CD4-positive, alpha-beta T cell (primary cell): ENCODE results near the gene CSTF3. TPM values are rescaled to one million over a fixed set of nuclear protein-coding genes. Genes with fewer than 3 reads are reported as not detected.

Source experiments
- ATAC-seq: fragments of 200-7000 bp; cut with Tn5 transposase; one replicate; pipeline ENCODE4 v1.10.0; 2022; ENCODE audit warnings: mild to moderate bottlenecking; ENCODE audit not compliant: poor library complexity
- CTCF ChIA-PET: fragments of 350-600 bp; sonication (Branson Sonifier 250); formaldehyde crosslinking; loops from one replicate; lab custom pipeline; 2021; ENCODE audit warnings: antibody characterized with exemption, inconsistent platforms; lab: Charles Lee
- POLR2A ChIA-PET: fragments of 350-600 bp; sonication (Branson Sonifier 250); formaldehyde crosslinking; loops from one replicate; lab custom pipeline; 2021; ENCODE audit warnings: antibody characterized with exemption, inconsistent platforms; lab: Charles Lee
- DNase-seq, 14 experiments: peaks; one replicate each; pipeline ENCODE4 v3.0.0-alpha.2; 2013 to 2020; ENCODE audit warnings: mixed read lengths in 2 of 14
- H3K27ac ChIP-seq, 2 donors: one replicate each; pipeline versions ENCODE4 v1.5.1 to v1.7.0; 2013; ENCODE audit warnings: low read length in 2 of 2, low read depth in 1 of 2, mild to moderate bottlenecking in 1 of 2
- H3K27me3 ChIP-seq, 2 experiments: 1 replicate in 1 of 2; 2 replicates in 1 of 2; pipeline versions ENCODE4 v1.6.1 to v1.7.0; 2013; ENCODE audit warnings: low read length in 2 of 2, control low read depth in 1 of 2, mild to moderate bottlenecking in 1 of 2, moderate library complexity in 1 of 2; ENCODE audit not compliant: insufficient read depth in 2 of 2, control insufficient read depth in 1 of 2
- H3K36me3 ChIP-seq: one replicate; pipeline ENCODE4 v1.6.1; 2013; ENCODE audit warnings: low read length, control low read depth; ENCODE audit not compliant: insufficient read depth
- H3K4me1 ChIP-seq: one replicate; pipeline ENCODE4 v1.6.1; 2013; ENCODE audit warnings: low read length, control low read depth; ENCODE audit not compliant: insufficient read depth
- H3K4me3 ChIP-seq: one replicate; pipeline ENCODE4 v1.5.1; 2013; ENCODE audit warnings: mild to moderate bottlenecking, low read length, moderate library complexity
- H3K9me3 ChIP-seq, 2 experiments: 1 replicate in 1 of 2; 2 replicates in 1 of 2; pipeline versions ENCODE4 v1.6.1 to v1.7.0; 2013; ENCODE audit warnings: low read length in 2 of 2, mild to moderate bottlenecking in 2 of 2, control low read depth in 1 of 2, moderate library complexity in 1 of 2; ENCODE audit not compliant: control insufficient read depth in 1 of 2, insufficient read depth in 1 of 2
- H3K27ac Mint-ChIP-seq: one replicate; pipeline ENCODE4 v1.8.0; 2020; ENCODE audit warnings: mixed read lengths
- H3K27me3 Mint-ChIP-seq: one replicate; pipeline ENCODE4 v1.8.0; 2021; ENCODE audit warnings: mixed read lengths
- H3K36me3 Mint-ChIP-seq: one replicate; pipeline ENCODE4 v1.8.0; 2021; ENCODE audit warnings: low read depth, mixed read lengths
- H3K4me1 Mint-ChIP-seq: one replicate; pipeline ENCODE4 v1.8.0; 2021; ENCODE audit warnings: low read depth, mixed read lengths
- H3K4me3 Mint-ChIP-seq: one replicate; pipeline ENCODE4 v1.8.0; 2020; ENCODE audit warnings: mild to moderate bottlenecking, mixed read lengths
- H3K9me3 Mint-ChIP-seq: one replicate; pipeline ENCODE4 v1.8.0; 2020; ENCODE audit warnings: mixed read lengths
- CTCF ChIP-seq: fragments of 200-600 bp; IDR thresholded peaks from one replicate; pipeline ENCODE4 v1.8.0; 2022; ENCODE audit warnings: antibody characterized with exemption, mild to moderate bottlenecking
- intact Hi-C, 2 experiments: fragments of 100-400 bp; cut with DNase I in 1 of 2; cut with micrococcal nuclease in 1 of 2; formaldehyde crosslinking; loops; one replicate each; pipeline versions ENCODE4 v1.15.1 to v1.9.0; 2023 to 2025; cut with DNase I, micrococcal nuclease
- total RNA-seq, 174 experiments: library from RNA in 2 of 174; stranded (reverse) in 2 of 174; gene quantifications; one replicate each; pipeline ENCODE4 v1.2.3 and lab custom pipeline; 2021 to 2026

CSTF3 gene
- total RNA-seq, 2 experiments from 2014 or later = 6.4 to 9.9 TPM

- peaks cover 54% of the 10 kb centered on the region for H3K36me3 Mint-ChIP-seq
- Histone ChIP-seq H3K4me1 (peaks cover 19% of the 10 kb centered on the region), H3K27me3 (no peaks in the 10 kb centered on the region), H3K36me3 (no peaks in the 10 kb centered on the region), H3K4me3 (no peak overlapping the region), H3K9me3 (no peaks in the 10 kb centered on the region), H3K27ac (no peak overlapping the region)
- H3K27me3 Mint-ChIP-seq = no peaks in the 10 kb centered on the region
- POLR2A ChIA-PET = no interaction called here
- ATAC-seq = no peak
- no peaks in the 10 kb centered on the region for H3K9me3 Mint-ChIP-seq
- intact Hi-C loops = no loop called here
- DNase-seq = no peak
- H3K4me3 Mint-ChIP-seq = peak overlapping the region; percentile 69
- peaks cover 81% of the 10 kb centered on the region for H3K4me1 Mint-ChIP-seq
- TF ChIP-seq CTCF = no peak
- H3K27ac Mint-ChIP-seq = peak overlapping the region; percentile 40
- CTCF ChIA-PET = no interaction called here
Observed at GRCh38 chr11:33158596-33159275, 2.5 kb downstream of the CSTF3 start.

- H3K4me1 Mint-ChIP-seq = peaks cover 83% of the 10 kb centered on the region
- H3K4me3 Mint-ChIP-seq = peak overlapping the region; percentile 67
- H3K27me3 ChIP-seq = no peaks in the 10 kb centered on the region
- TF ChIP-seq CTCF = no peak
- no peaks in the 10 kb centered on the region for H3K27me3 Mint-ChIP-seq
- no peaks in the 10 kb centered on the region for H3K9me3 ChIP-seq
- H3K4me3 ChIP-seq = no peak overlapping the region
- H3K36me3 Mint-ChIP-seq = peaks cover 62% of the 10 kb centered on the region
- no peak overlapping the region for H3K27ac ChIP-seq
- CTCF ChIA-PET = no interaction called here
- intact Hi-C loops = no loop called here
- POLR2A ChIA-PET = no interaction called here
- peaks cover 16% of the 10 kb centered on the region for H3K4me1 ChIP-seq
- H3K27ac Mint-ChIP-seq = peak overlapping the region; percentile 40
- DNase-seq = no peak
- no peaks in the 10 kb centered on the region for H3K9me3 Mint-ChIP-seq
- ATAC-seq = no peak
- H3K36me3 ChIP-seq = no peaks in the 10 kb centered on the region
Observed at GRCh38 chr11:33157103-33158027, 3.9 kb downstream of the CSTF3 start.

DNA sequence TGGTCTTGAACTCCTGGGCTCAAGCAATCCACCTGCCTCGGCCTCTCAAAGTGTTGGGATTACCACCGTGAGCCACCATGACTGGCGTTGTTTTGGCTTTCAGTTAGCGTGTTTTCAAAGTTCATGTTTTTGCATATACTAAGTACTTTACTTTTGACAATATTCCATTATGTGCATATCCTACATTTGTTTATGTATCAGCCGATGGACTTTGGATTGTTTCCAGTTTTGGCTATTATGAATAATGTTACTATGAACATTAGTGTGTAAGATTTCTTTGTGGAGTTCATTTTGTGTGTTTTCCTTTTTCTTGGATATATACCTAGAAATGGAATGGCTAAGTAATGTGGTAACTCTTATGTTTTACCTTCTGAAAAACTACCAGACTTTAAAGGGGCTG, 9.9 kb downstream of the CSTF3 start:
- Histone ChIP-seq H3K9me3 (no peaks in the 10 kb centered on the region), H3K36me3 (peaks cover 6% of the 10 kb centered on the region), H3K4me3 (no peak overlapping the region), H3K27me3 (no peaks in the 10 kb centered on the region), H3K27ac (no peak overlapping the region), H3K4me1 (no peaks in the 10 kb centered on the region)
- no peak for DNase-seq
- Mint-ChIP-seq H3K36me3 (peaks cover 43% of the 10 kb centered on the region), H3K4me1 (peaks cover 57% of the 10 kb centered on the region), H3K27ac (no peak overlapping the region), H3K27me3 (no peaks in the 10 kb centered on the region), H3K9me3 (no peaks in the 10 kb centered on the region), H3K4me3 (no peak overlapping the region)
- intact Hi-C loops = no loop called here
- TF ChIP-seq CTCF = no peak
- POLR2A ChIA-PET = no interaction called here
- CTCF ChIA-PET = no interaction called here
- ATAC-seq = no peak
